HG03571 (cell line): ENCODE data around the gene TXNDC12.

Source experiments
- ATAC-seq: cut with Tn5 transposase; IDR thresholded peaks from one replicate; pipeline ENCODE4 v1.9.1; 2021; ENCODE audit not compliant: unreplicated experiment

The TXNDC12 gene

GRCh38 chr1:52002038-52002917 is 52.7 kb downstream of the TXNDC12 start:
- ATAC-seq = peak; percentile 76

DNA sequence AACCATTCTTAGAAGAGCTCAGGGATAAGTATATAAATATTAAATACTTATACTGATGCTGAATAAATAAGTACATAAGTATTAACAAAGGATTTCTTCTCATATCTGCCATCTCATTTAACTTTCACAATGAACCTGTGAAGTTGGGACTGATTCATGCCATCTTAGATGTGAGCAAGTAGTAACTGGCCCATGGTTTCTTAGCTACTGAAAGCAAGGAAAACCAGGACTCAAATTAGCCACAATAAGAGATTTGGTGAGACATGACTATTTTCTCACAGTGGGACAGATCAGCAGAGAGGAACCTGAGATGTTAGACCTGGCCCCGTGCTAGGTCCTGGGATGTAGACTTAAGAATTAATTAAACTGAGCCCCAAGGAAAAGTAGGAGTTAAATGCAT is 56.3 kb downstream of the TXNDC12 start:
- ATAC-seq = no peak

GRCh38 chr1:51997974-51998382 is 57.0 kb downstream of the TXNDC12 start:
- ATAC-seq = no peak

GRCh38 chr1:51990478-51990965 is 64.5 kb downstream of the TXNDC12 start, which contains the start of gene RAB3B:
Gene RAB3B, minus strand, starts transcription at chr1:51990700. Its CDS starts 13,583 bp downstream, at chr1:51977117.
- ATAC-seq = peak; percentile 62

GRCh38 chr1:51989582-51990477 is 65.2 kb downstream of the TXNDC12 start:
- no peak for ATAC-seq

DNA sequence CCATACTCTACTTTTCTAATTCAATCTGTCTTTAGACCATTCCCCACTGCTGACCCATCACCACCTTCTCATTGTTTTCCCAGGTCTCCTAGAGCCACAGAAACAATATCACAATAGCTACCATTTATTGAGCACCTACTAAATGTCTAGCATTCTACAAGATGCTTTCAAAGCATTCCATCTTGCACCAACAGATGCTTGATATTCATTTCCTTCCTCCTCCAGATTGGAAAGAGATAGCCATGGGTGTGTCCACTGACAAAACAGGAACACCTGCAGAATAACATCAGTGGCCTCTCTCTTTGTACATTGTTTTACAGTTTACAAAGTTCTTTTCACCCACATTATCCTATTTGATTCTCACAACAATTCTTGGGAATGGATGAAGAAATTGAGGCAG is 66.7 kb downstream of the TXNDC12 start:
- ATAC-seq = no peak

DNA sequence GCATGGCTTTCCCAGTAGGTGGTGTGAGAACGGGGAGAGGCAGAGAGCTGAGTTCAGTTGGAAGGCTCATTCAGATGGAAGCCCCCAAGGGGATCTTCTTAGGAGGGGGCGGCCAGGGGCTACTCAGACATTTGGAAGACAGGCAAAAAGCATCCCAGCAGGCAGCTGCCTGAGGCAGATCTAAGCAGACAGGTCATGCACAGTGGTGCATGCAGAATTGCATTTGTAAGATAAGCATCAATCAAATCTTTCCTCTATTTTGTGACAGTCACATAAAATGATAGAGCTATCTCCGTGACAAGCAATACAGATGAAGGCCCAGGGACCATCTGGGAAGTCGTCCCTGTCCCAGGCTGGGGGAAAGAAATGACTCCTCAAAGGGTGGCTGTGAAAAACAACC is 68.3 kb downstream of the TXNDC12 start:
- ATAC-seq = no peak

- no peak for ATAC-seq
Measured at GRCh38 chr1:51982161-51982560, 72.8 kb downstream of the TXNDC12 start.

DNA sequence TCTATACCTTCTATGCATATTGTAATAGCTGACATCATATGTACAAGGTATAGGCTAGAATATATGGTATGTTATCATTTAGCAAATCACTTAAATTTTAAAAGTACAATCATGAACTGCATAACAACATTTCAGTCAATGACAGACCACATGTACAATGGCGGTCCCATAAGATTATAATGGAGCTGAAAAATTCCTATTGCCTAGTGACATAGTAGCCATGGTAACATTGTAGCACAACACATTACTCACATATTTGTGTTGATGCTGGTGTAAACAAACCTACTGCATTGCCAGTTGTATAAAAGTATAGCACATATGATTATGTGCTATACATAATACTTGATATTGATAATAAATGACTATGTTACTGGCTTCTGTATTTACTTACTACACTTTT is 73.4 kb downstream of the TXNDC12 start:
- no peak for ATAC-seq

GRCh38 chr1:51978099-51978498 is 76.9 kb downstream of the TXNDC12 start:
- ATAC-seq = no peak

GRCh38 chr1:51976846-51977602 is 78.0 kb downstream of the TXNDC12 start:
- ATAC-seq = no peak

DNA sequence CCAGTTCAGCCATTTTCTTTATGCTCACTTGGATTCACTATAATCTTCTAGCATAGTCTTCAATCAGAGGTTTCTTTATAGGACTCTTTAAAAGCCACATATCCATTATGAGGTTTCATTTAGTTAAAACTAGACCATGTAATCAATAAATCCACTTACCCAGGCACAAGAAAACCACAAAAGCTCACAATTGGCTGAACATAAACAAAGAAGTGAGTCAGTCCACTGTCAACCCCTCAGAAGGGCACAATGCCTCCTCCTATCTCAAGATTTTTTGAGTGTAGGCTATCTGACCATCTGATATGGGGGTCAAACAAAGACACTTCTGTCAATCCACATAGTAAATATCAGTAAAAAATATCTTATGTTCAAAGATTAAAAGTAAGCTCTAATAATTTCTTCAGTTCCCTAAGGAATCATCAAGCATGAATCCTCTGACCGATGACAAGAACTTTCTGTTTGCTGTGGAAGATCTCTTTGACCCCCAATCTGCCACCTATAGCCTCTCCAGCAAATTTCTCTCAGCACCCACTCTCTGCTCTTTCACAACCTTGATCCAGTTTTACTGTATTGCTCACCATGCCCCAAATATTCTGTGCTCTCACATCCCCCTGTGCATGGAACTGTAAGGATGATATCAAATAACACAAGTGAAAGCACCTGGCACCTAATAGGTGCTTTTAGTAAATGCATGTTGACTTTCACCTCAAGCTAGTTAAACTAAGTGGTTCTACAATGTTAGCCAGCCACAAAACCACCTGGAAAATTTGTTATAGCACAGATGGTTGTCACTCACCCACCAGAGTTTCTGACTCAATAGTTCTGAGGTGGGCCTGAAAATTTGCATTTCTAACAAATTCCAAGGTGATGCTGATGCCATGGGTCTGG is 81.2 kb downstream of the TXNDC12 start:
- no peak for ATAC-seq
